Peyer's patch (tissue), 4 donors: ENCODE measurements around the gene KLHL29. TPM values are rescaled to one million over a fixed set of nuclear protein-coding genes. Genes with fewer than 3 reads are reported as not detected.

ENCODE experiments used
- DNase-seq, 3 donors: peaks; one replicate each; pipeline ENCODE4 v3.0.0-alpha.2; 2017 to 2019
- H3K27ac ChIP-seq, 4 donors: fragments of 200-600 bp; sonication (generic); one replicate each; pipeline ENCODE4 v1.5.1; 2016 to 2019
- H3K27me3 ChIP-seq, 2 donors: fragments of 200-600 bp; sonication (generic); one replicate each; pipeline ENCODE4 v1.5.1; 2019
- H3K36me3 ChIP-seq, 3 donors: fragments of 200-600 bp; sonication (generic); one replicate each; pipeline ENCODE4 v1.5.1; 2016 to 2019
- H3K4me1 ChIP-seq, 4 donors: fragments of 200-600 bp; sonication (generic); one replicate each; pipeline ENCODE4 v1.5.1; 2016 to 2019
- H3K4me3 ChIP-seq, 4 donors: fragments of 200-600 bp; sonication (generic); 1 replicate in 3 of 4; 2 replicates in 1 of 4; pipeline ENCODE4 v1.5.1; 2016 to 2019; ENCODE audit warnings: mild to moderate bottlenecking in 1 of 4
- H3K9me3 ChIP-seq, 4 donors: fragments of 200-600 bp; sonication (generic); one replicate each; pipeline ENCODE4 v1.5.1; 2016 to 2019; ENCODE audit warnings: mild to moderate bottlenecking in 1 of 4
- CTCF ChIP-seq, 6 experiments: fragments of 450-650 bp in 4 of 6; fragments of 200-600 bp in 2 of 6; sonication (generic) in 1 of 6; IDR thresholded peaks; one replicate each; pipeline ENCODE4 v1.5.1; 2017 to 2019; ENCODE audit warnings: antibody characterized with exemption in 6 of 6, mild to moderate bottlenecking in 3 of 6, moderate library complexity in 1 of 6
- POLR2A ChIP-seq, 2 donors: fragments of 450-650 bp; IDR thresholded peaks; one replicate each; pipeline ENCODE4 v1.5.1; 2017; ENCODE audit warnings: antibody characterized with exemption in 2 of 2, mild to moderate bottlenecking in 2 of 2, moderate library complexity in 2 of 2
- total RNA-seq, 4 donors: library from RNA; depleted of rRNA; stranded (reverse); fragments of >200 nt; gene quantifications; one replicate each; pipeline ENCODE4 v1.1.0, GENCODE V29; 2016

Gene KLHL29
- total RNA-seq, 4 donors from 2014 or later: 1.1 to 18.2 (median 5.0) TPM

GRCh38 chr2:23375448-23375847 lies 9.5 kb upstream of the KLHL29 start:
- TF ChIP-seq CTCF (IDR thresholded peaks at IDR 0.05) (no peak), POLR2A (IDR thresholded peaks at IDR 0.05) (no peak)
- Histone ChIP-seq H3K9me3 (no peaks in the 10 kb centered on the region), H3K27me3 (no peaks in the 10 kb centered on the region), H3K27ac (no peak overlapping the region), H3K4me1 (peaks cover 0 to 3% (median under 1%) of the 10 kb centered on the region in 4 donors), H3K36me3 (no peaks in the 10 kb centered on the region), H3K4me3 (no peak overlapping the region)
- DNase-seq: no peak

- peaks cover 0 to 9% (median 2%) of the 10 kb centered on the region in 4 donors for H3K4me1 ChIP-seq
- TF ChIP-seq CTCF (IDR thresholded peaks at IDR 0.05): no peak
- no peak for TF ChIP-seq POLR2A (IDR thresholded peaks at IDR 0.05)
- no peaks in the 10 kb centered on the region for H3K27me3 ChIP-seq
Measured at GRCh38 chr2:23376075-23376474, 8.9 kb upstream of the KLHL29 start.

GRCh38 chr2:23376972-23377371 lies 8.0 kb upstream of the KLHL29 start:
- Histone ChIP-seq H3K4me3 (no peak overlapping the region), H3K27me3 (no peaks in the 10 kb centered on the region), H3K9me3 (no peaks in the 10 kb centered on the region), H3K4me1 (peaks cover 0 to 11% (median 2%) of the 10 kb centered on the region in 4 donors), H3K27ac (no peak overlapping the region), H3K36me3 (no peaks in the 10 kb centered on the region)
- TF ChIP-seq POLR2A (IDR thresholded peaks at IDR 0.05) (no peak), CTCF (IDR thresholded peaks at IDR 0.05) (no peak)
- DNase-seq: no peak

More at GRCh38 chr2:23376075-23376474, 8.9 kb upstream of the KLHL29 start:
- no peaks in the 10 kb centered on the region for H3K36me3 ChIP-seq
- no peak for DNase-seq
- no peak overlapping the region for H3K27ac ChIP-seq
- H3K4me3 ChIP-seq: no peak overlapping the region
- no peaks in the 10 kb centered on the region for H3K9me3 ChIP-seq

GRCh38 chr2:23377771-23378170 lies 7.2 kb upstream of the KLHL29 start:
- H3K36me3 ChIP-seq: no peaks in the 10 kb centered on the region
- TF ChIP-seq POLR2A (IDR thresholded peaks at IDR 0.05) (no peak), CTCF (IDR thresholded peaks at IDR 0.05) (no peak)

GRCh38 chr2:23378496-23378895 lies 6.5 kb upstream of the KLHL29 start:
- no peak overlapping the region for H3K27ac ChIP-seq
- no peak for TF ChIP-seq CTCF (IDR thresholded peaks at IDR 0.05)
- TF ChIP-seq POLR2A (IDR thresholded peaks at IDR 0.05): no peak
- no peaks in the 10 kb centered on the region for H3K36me3 ChIP-seq
- no peak overlapping the region for H3K4me3 ChIP-seq
- DNase-seq: no peak
- H3K4me1 ChIP-seq: peaks cover 0 to 11% (median 2%) of the 10 kb centered on the region in 4 donors
- no peaks in the 10 kb centered on the region for H3K9me3 ChIP-seq
- H3K27me3 ChIP-seq: no peaks in the 10 kb centered on the region

More at GRCh38 chr2:23377771-23378170, 7.2 kb upstream of the KLHL29 start:
- DNase-seq: no peak
- H3K27ac ChIP-seq: no peak overlapping the region
- no peaks in the 10 kb centered on the region for H3K9me3 ChIP-seq
- peaks cover 0 to 11% (median 2%) of the 10 kb centered on the region in 4 donors for H3K4me1 ChIP-seq
- no peaks in the 10 kb centered on the region for H3K27me3 ChIP-seq
- no peak overlapping the region for H3K4me3 ChIP-seq

GRCh38 chr2:23379220-23379695 lies 5.7 kb upstream of the KLHL29 start:
- H3K36me3 ChIP-seq: no peaks in the 10 kb centered on the region
- H3K27me3 ChIP-seq: no peaks in the 10 kb centered on the region
- H3K27ac ChIP-seq: no peak overlapping the region
- H3K4me1 ChIP-seq: peaks cover 0 to 11% (median 2%) of the 10 kb centered on the region in 4 donors
- H3K4me3 ChIP-seq: no peak overlapping the region
- no peaks in the 10 kb centered on the region for H3K9me3 ChIP-seq
- TF ChIP-seq POLR2A (IDR thresholded peaks at IDR 0.05): no peak
- no peak for DNase-seq
